Ureter (tissue), 1 donor: ENCODE data around the gene UMODL1. TPM values are rescaled to one million over a fixed set of nuclear protein-coding genes. Genes with fewer than 3 reads are reported as not detected.

Experiments
- DNase-seq: peaks from one replicate; pipeline ENCODE4 v3.0.0-alpha.2; 2020; ENCODE audit warnings: low spot score
- total RNA-seq: library from RNA; stranded (reverse); gene quantifications from one replicate; pipeline ENCODE4 v1.2.4, GENCODE V29; 2023
- donor health status: DM: yes; HTN: yes; CAD: no.

UMODL1 gene
- total RNA-seq, 1 donor from 2014 or later, result not detected

DNA sequence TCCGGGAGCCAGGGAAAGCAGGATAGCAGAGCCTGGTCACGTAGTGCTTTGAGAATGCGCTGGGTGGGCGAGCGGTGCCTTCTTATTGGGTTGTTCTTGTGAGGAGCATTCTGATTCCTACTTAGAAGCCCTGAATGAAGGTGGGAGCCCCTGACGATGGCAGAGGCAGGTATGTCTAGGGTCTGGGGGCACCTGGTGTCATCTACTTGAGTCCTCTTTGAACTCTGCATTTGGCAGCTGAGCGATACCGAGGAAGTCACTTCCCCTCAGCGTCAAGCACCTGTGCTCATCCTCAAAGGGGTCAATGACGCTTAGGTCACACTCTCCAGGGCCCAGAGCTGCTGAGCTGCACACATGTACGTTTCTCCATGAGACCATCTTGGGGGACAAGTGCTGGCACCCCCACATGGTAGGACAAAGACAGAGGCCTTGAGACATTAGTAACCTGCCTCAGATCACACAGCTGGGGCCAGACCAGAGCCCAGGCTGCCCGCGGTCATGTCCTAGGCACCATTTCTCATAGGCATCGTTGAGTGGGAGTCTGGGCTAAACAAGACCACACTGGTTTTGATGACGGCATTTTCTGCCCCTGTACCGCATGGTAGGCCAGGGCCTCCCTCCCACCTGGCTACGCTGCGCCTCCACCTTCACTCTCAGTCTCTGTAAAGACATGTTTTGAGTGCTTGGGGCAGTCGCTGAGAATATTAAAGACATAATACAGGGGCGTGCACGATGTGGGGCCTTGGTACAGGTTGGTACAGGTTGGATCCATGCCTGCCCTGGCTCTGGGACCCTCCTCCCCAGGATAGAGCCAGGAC lies 78.7 kb downstream of the UMODL1 start:
- DNase-seq, result no peak

DNA sequence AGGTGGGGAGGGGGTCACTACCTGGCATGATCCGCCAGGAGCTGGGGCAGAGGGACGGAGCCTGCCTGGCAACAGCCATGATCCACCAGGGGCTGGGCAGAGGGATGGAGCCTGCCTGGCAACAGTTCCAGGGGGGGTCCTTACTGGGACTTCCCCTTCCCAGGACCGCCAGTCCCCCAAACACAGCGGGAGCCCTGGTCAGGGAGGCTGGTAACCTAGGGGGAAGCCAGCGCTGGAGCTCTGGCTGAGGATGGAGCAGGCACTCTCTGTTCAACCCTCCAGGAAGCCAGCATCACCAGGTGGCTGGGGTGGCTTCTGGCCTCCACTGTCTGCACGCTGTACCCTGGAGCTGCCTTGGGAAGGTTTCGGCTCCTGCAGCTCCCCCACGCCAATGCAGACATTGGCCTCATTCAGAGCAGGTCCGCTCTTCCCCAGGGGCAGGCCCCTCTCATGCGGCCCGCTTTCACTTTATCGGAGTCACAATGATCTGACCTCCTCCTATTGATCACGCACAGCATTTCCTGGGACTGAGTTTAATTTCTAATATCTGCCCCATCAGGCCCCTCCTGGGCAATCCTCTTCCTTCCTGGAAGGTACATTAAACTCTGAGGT lies 79.5 kb downstream of the UMODL1 start:
- no peak for DNase-seq

DNA sequence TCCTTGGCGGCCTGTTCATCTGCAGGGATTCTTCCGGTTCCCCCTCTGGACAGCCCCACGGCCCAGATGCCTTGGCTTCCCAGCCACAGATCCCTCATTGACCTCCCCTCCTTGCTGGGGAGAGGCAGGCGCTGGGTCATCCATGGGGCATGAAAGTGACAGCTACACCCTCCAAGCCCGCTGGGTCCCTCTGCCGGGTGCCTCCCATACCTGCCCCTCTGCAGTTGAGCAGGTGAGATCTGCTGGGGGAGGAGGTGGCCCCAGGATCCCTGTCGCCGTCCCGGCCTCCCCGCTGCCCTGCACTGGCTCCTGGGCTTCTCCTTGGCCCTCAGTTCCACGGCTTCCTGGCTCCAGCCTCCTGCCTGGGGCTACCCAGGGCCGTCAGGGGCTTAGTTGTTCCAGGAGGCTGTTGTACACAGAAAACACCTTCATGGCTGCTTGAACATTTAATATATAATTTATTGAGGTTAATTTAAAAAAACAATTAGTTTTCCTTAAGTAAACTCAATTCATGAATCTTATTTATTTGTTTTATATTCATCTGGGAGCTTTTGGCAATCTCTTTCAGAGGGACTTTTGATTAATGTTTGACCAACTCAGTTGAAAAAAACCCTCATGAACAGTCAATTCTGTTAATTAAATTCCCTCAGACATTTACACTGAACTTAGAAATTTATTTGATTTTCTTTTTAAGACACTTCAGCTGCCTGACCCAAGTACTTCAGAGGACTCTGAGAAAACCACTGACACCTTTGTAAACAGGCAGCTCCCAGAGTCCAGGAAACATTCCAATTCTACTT lies 80.2 kb downstream of the UMODL1 start:
- no peak for DNase-seq

GRCh38 chr21:42151948-42152220 lies 80.8 kb downstream of the UMODL1 start:
- no peak for DNase-seq

DNA sequence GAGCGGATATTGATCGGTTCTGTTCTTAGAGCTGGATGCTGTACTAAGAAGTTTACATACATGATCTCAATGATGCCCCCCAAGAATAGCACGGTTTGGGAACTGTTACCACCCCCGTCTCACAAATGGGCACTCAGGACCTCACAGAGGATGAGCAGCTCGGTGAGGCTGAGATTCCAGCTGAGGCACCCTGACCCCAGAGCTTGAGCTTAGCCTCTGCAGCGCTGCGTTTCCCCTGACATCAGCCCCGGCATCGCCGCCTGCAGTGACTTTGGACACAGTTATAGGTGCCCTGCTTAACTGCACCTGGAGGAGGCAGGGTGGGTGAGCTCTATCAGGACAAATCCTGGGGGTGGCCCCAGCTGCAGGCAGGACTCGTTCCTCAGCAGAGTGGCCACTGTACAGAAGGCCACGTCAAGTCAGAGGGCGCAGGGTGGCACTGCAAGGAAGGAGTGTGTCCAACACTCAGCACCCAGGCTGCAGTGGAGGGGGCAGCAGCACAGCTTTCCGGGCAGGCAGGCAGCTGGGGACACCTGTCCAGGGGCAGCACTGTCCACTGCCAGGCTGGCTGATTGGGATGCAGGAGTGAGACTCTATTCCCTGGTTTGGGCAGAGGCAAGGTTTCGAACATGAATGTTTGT lies 82.0 kb downstream of the UMODL1 start:
- DNase-seq, result no peak

- no peak for DNase-seq
Observed at GRCh38 chr21:42153746-42154145, 82.6 kb downstream of the UMODL1 start.

- no peak for DNase-seq
Observed at GRCh38 chr21:42154237-42155044, 83.3 kb downstream of the UMODL1 start.

- no peak for DNase-seq
Observed at GRCh38 chr21:42155045-42155855, 84.1 kb downstream of the UMODL1 start.

DNA sequence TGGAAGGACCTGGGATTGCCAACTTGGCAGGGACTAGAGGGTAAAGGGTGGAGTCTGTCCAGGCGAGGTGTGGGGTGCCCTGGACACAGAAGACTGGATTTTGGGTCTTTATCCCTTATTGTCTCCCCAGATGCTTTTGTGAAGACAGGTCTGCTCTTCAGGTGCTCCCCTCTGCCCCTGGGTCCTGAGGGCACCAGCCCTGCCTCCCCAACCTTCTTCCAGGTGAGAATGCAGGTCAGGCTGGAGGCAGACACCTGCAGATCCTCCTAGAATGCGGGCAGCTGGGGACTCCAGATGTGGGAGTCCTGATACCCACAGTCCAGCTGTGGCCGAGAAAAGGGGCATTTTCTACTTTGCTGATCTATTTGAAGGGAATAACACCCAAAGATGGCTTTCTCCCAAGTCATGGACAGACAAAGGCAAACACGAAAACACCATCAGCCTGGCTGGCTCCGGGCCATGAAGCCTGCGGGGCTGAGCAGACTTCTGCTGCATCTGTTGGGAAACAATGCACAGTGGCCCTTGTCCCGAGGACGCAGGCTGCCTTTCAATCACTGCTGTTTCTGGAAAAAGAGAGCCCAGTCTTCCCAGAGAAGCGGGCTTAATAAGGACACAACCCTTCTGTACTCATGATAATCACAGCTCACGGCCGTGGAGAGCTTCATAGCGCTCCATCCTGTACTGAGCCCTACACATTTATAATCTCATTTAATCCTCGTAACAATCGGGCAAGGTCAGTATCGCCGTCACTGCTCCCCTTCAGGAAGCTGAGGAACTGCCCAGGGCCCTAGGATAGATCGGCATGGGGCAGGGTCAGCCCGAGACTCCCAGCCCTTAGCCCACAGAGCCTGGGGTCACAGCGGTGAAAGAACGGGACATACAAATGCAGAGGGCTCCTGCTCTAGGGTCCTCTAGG lies 85.8 kb downstream of the UMODL1 start:
- DNase-seq, result peak; percentile 41

DNA sequence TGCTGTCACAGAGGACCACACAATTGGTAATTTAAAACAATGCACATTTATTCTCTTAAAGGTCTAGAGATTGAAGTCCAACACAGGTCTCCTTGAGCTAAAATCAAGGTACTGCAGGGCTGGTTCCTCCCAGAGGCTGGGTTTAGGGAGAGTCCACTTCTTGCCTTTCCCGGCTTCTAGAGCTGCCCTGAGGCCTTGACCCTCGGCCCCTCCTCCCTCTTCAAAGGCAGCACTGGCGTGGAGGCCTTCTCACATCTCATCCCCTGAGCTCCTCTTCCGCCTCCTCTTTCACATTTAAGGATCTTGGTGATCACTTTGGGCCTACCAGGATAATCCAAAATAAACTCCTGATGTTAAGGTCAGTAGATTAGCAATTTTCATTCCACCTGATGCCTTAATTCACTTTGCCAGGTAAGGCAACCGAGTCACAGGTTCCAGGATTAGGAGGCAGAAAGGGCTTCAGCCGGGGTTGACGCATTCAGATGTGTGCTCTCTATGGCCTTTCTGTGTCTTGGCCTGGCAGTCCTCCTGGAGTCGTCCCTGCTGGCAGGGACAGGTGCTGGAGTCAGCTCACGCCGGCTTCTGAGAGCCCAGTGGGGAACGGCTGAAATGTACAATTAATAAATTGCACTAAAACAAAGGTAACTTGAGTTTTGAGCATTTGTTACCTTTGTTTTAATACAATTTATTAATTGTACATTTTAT lies 86.6 kb downstream of the UMODL1 start:
- DNase-seq, result peak; percentile 28

GRCh38 chr21:42158846-42159245 lies 87.7 kb downstream of the UMODL1 start:
- peak; percentile 22 for DNase-seq

DNA sequence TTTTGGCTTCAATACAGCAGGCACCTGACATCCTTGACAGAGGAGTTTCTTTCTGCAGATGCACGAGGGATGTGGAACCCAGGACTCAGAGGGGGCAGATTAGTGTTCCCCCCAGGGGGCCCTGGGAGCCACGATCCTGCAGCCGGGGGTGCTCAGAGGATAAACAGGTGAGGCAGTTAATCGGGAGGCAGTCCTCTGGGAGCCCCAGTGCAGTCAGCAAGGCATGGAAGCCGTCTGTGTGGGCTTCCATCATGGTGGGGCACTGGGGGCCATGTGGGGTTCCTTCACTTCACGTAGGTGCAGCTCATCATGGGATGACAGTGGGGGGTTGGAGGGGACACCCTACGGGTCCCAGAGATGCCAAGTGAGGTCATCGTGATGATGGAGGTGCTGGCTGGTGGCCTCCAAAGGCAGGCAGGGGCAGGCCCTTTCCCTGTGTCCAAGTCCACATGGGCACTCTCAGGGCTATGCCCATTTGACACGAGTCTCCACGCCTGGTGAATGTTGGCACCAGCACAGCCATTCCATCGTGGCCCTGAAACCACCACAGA lies 88.5 kb downstream of the UMODL1 start:
- peak; percentile 33 for DNase-seq

GRCh38 chr21:42160111-42160721 lies 89.1 kb downstream of the UMODL1 start:
- DNase-seq, result peak; percentile 34

DNA sequence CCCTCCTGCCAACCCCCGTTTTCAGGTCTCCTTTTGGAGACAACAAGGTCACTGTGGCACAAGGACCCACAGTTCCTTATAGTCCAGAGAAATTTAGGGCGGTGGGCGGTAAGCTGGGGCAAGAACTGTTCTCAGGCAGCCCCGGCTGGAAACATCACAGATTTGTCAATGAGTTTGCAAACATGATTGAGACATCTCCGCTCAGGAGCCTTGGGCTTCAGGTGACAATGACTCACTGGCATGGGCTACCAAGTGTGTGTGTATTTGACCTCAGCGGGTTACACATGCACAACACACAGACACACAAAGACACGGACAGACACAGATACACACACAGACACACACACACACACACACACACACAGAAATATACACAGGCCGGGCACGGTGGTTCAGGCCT lies 89.6 kb downstream of the UMODL1 start:
- DNase-seq, result no peak

DNA sequence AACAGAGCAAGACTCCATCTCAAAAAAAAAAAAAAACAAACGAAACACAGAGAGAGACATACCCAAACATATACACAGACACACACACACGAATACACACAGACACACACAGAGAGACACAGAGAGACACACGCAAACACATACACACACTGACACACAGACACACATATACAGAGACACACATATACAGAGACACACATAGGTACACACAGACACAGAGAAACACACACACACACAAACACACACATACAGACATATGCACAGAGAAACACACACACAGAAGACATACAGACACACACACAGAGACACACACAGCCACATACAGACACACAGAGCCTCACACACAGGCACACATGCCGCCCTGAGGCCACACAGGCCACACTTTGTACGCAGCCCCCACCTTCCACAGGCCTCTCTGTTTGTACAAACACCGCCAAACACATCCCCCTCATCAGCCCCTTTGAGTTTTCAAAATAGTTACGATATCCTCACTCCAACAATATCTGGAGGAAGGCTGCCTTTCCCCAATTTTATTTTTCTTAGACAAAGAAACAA lies 90.4 kb downstream of the UMODL1 start:
- DNase-seq, result peak; percentile 31

DNA sequence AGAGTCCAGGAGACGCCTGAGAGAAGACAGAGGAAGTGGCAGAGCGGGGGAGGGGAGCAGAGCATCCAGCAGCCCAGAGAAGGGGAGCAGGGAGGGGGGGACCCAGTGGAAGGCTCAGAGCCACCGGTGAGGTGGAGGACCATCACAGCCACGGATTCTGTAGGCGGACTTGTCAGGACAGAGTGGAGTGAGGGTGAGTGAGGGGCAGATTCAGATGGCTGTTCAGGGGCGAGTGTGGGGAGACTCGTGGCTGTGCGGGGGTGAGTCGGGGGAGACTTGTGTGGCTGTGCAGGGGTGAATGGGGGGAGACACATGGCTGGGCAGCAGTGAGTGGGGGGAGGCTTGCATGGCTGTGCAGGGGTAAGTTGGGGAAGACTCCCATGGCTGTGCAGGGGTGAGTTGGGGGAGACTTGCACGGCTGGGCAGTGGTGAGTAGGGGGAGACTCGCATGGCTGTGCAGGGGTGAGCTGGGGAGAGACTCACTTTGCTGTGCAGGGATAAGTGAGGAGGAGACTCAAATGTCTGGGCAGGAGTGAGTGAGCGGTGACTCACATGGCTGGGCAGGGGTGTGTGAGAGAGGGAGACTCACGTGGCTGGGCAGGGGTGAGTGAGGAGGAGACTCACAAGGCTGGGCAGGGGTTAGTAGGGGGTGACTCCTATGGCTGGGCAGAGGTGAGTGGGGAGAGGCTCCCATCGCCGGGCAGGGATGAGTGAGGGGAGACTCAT lies 91.0 kb downstream of the UMODL1 start:
- peak; percentile 38 for DNase-seq
